IMR-90 (cell line): ENCODE results near the gene C7orf25. TPM values are rescaled to one million over a fixed set of nuclear protein-coding genes. Genes with fewer than 3 reads are reported as not detected.

Source experiments
- ATAC-seq: fragments of 200-7000 bp; cut with Tn5 transposase; 2 replicates; pipeline ENCODE4 v1.9.1; 2020; ENCODE audit warnings: low read depth, mild to moderate bottlenecking, moderate library complexity
- BruUV-seq: library from RNA; stranded (reverse); fragments of 400-500 nt; replicated peaks from 2 replicates; lab custom pipeline; 2021; lab: Mats Ljungman, UMichigan
- CTCF ChIA-PET: fragments of 300-600 bp; formaldehyde crosslinking; extraction: SDS; loops from one replicate; lab custom pipeline; 2021; ENCODE audit warnings: antibody characterized with exemption; lab: Yijun Ruan, JAX
- POLR2A ChIA-PET: fragments of 300-600 bp; sonication (Branson Sonifier 250); formaldehyde crosslinking; loops from one replicate; lab custom pipeline; 2022; ENCODE audit warnings: antibody characterized with exemption; ENCODE audit not compliant: unreplicated experiment; lab: Charles Lee
- DNase-seq: peaks from one replicate; pipeline ENCODE4 v3.0.0; 2013
- H2AFZ ChIP-seq: replicated peaks from 2 replicates; pipeline ENCODE3; 2013; ENCODE audit warnings: low read length, mild to moderate bottlenecking; ENCODE audit not compliant: poor library complexity
- H2AK5ac ChIP-seq: 2 replicates; pipeline ENCODE4 v1.6.1; 2013; ENCODE audit warnings: low read depth, low read length, inconsistent platforms
- H2AK9ac ChIP-seq: replicated peaks from 2 replicates; pipeline ENCODE3; 2013; ENCODE audit warnings: mild to moderate bottlenecking, low read depth, low read length, moderate library complexity; ENCODE audit not compliant: poor library complexity
- H2BK120ac ChIP-seq: 2 replicates; pipeline ENCODE4 v1.6.1; 2013; ENCODE audit warnings: low read depth, low read length, inconsistent platforms
- H2BK15ac ChIP-seq: 3 replicates; pipeline ENCODE4 v1.6.1; 2013; ENCODE audit warnings: low read depth, low read length, inconsistent platforms
- H2BK20ac ChIP-seq: 2 replicates; pipeline ENCODE4 v1.6.1; 2013; ENCODE audit warnings: low read depth, mild to moderate bottlenecking, inconsistent platforms, low read length, moderate library complexity
- H2BK5ac ChIP-seq: 2 replicates; pipeline ENCODE4 v1.6.1; 2013; ENCODE audit warnings: mild to moderate bottlenecking, low read depth, low read length, inconsistent platforms; ENCODE audit not compliant: poor library complexity, severe bottlenecking
- H3K14ac ChIP-seq: replicated peaks from 2 replicates; pipeline ENCODE4 v1.6.1; 2013; ENCODE audit warnings: low read depth, low read length, inconsistent platforms
- H3K18ac ChIP-seq: 2 replicates; pipeline ENCODE4 v1.6.1; 2013; ENCODE audit warnings: low read depth, low read length, control low read depth
- H3K23ac ChIP-seq: 2 replicates; pipeline ENCODE4 v1.6.1; 2013; ENCODE audit warnings: low read depth, low read length, inconsistent platforms
- H3K27ac ChIP-seq: 2 replicates; pipeline ENCODE4 v1.5.1; 2013; ENCODE audit warnings: mild to moderate bottlenecking, control low read depth, low read length; ENCODE audit not compliant: insufficient read depth
- H3K27me3 ChIP-seq: 2 replicates; pipeline ENCODE4 v1.6.1; 2013; ENCODE audit warnings: low read length; ENCODE audit not compliant: control insufficient read depth, insufficient read depth
- H3K36me3 ChIP-seq: 2 replicates; pipeline ENCODE4 v1.6.1; 2013; ENCODE audit warnings: low read length, mixed read lengths; ENCODE audit not compliant: control insufficient read depth, insufficient read depth
- H3K4ac ChIP-seq: 2 replicates; pipeline ENCODE4 v1.6.1; 2013; ENCODE audit warnings: low read depth, low read length, inconsistent platforms
- H3K4me1 ChIP-seq: 2 replicates; pipeline ENCODE4 v1.6.1; 2013; ENCODE audit warnings: low read length, mixed read lengths; ENCODE audit not compliant: control insufficient read depth, insufficient read depth
- H3K4me2 ChIP-seq: 2 replicates; pipeline ENCODE4 v1.6.1; 2013; ENCODE audit warnings: low read depth, mild to moderate bottlenecking, control low read depth, low read length, moderate library complexity
- H3K4me3 ChIP-seq: 2 replicates; pipeline ENCODE4 v1.5.1; 2013; ENCODE audit warnings: low read depth, mild to moderate bottlenecking, control low read depth, low read length, moderate library complexity; ENCODE audit not compliant: insufficient read depth
- H3K56ac ChIP-seq: 2 replicates; pipeline ENCODE4 v1.6.1; 2013; ENCODE audit warnings: low read length, inconsistent platforms; ENCODE audit not compliant: insufficient read depth; ENCODE audit errors: extremely low read depth
- H3K79me1 ChIP-seq, 2 experiments: 2 replicates each; pipeline ENCODE4 v1.6.1; 2013; ENCODE audit warnings: low read length in 2 of 2, inconsistent platforms in 1 of 2, low read depth in 1 of 2
- H3K9ac ChIP-seq: 2 replicates; pipeline ENCODE4 v1.6.1; 2013; ENCODE audit warnings: low read depth, low read length, control low read depth
- H3K9me1 ChIP-seq: 2 replicates; pipeline ENCODE4 v1.6.1; 2013; ENCODE audit warnings: low read length, inconsistent platforms; ENCODE audit not compliant: insufficient read depth
- H3K9me3 ChIP-seq: 2 replicates; pipeline ENCODE4 v1.6.1; 2013; ENCODE audit warnings: low read length; ENCODE audit not compliant: control insufficient read depth, insufficient read depth
- H4K20me1 ChIP-seq: 2 replicates; pipeline ENCODE4 v1.6.1; 2013; ENCODE audit warnings: low read length, inconsistent platforms; ENCODE audit not compliant: insufficient read depth
- H4K5ac ChIP-seq: 2 replicates; pipeline ENCODE4 v1.6.1; 2013; ENCODE audit warnings: mild to moderate bottlenecking, low read depth, low read length, control low read depth
- H4K8ac ChIP-seq, 2 experiments: 2 replicates each; pipeline ENCODE4 v1.6.1; 2013; ENCODE audit warnings: low read depth in 2 of 2, low read length in 2 of 2, control low read depth in 1 of 2, inconsistent platforms in 1 of 2
- H4K91ac ChIP-seq: 2 replicates; pipeline ENCODE4 v1.6.1; 2013; ENCODE audit warnings: low read depth, low read length, inconsistent platforms; ENCODE audit not compliant: insufficient read depth
- BHLHE40 ChIP-seq: fragments of 150-350 bp; IDR thresholded peaks from 2 replicates; pipeline ENCODE4 v1.6.1; 2016; ENCODE audit warnings: mild to moderate bottlenecking, low read depth, low read length
- CEBPB ChIP-seq: IDR thresholded peaks from 2 replicates; pipeline ENCODE4 v1.6.1; 2012; ENCODE audit warnings: low read depth, low read length, improper control_type of control experiment
- CTCF ChIP-seq: conservative IDR thresholded peaks from 2 replicates; pipeline ENCODE4 v1.5.1; 2012; ENCODE audit warnings: mild to moderate bottlenecking, low read depth, low read length, improper control_type of control experiment
- FOS ChIP-seq: fragments of 150-350 bp; IDR thresholded peaks from 2 replicates; pipeline ENCODE4 v1.6.1; 2016; ENCODE audit warnings: low read depth, low read length
- MAFK ChIP-seq: IDR thresholded peaks from 2 replicates; pipeline ENCODE4 v1.6.1; 2012; ENCODE audit warnings: low read depth, low read length, improper control_type of control experiment
- MXI1 ChIP-seq: IDR thresholded peaks from 2 replicates; pipeline ENCODE4 v1.6.1; 2012; ENCODE audit warnings: low read depth, mild to moderate bottlenecking, low read length, moderate library complexity, borderline replicate concordance
- POLR2A ChIP-seq: IDR thresholded peaks from 2 replicates; pipeline ENCODE4 v1.6.1; 2012; ENCODE audit warnings: mild to moderate bottlenecking, low read depth, low read length
- RAD21 ChIP-seq: IDR thresholded peaks from 2 replicates; pipeline ENCODE4 v1.6.1; 2012; ENCODE audit warnings: low read length, improper control_type of control experiment
- RCOR1 ChIP-seq: IDR thresholded peaks from 2 replicates; pipeline ENCODE4 v1.6.1; 2012; ENCODE audit warnings: mild to moderate bottlenecking, low read length, improper control_type of control experiment; ENCODE audit not compliant: insufficient replicate concordance
- RFX5 ChIP-seq: IDR thresholded peaks from 2 replicates; pipeline ENCODE4 v1.8.0; 2012; ENCODE audit warnings: low read depth, mild to moderate bottlenecking, low read length, moderate library complexity
- SMC3 ChIP-seq: fragments of 150-350 bp; IDR thresholded peaks from 2 replicates; pipeline ENCODE4 v1.6.1; 2016; ENCODE audit warnings: low read depth, mild to moderate bottlenecking, antibody characterized with exemption, low read length, moderate library complexity
- WGBS, 2 experiments: methylation state at CpG; one replicate each; pipeline versions ENCODE4 v1.1.5 to v1.1.7; 2013; ENCODE audit warnings: missing lambda C conversion rate in 2 of 2; ENCODE audit not compliant: insufficient read length in 1 of 2; ENCODE audit errors: extremely low coverage in 2 of 2; 5-methylcytosine and 5-hydroxymethylcytosine counted together
- dilution Hi-C: fragments of 300-500 bp; cut with HindIII; formaldehyde crosslinking; loops from one replicate; pipeline ENCODE4 v1.14.3; 2018; ENCODE audit warnings: low sequenced_read_pairs; ENCODE audit not compliant: unreplicated experiment
- in situ Hi-C: fragments of 300-500 bp; cut with MboI; formaldehyde crosslinking; loops from 3 replicates; pipeline ENCODE4 v1.14.3; 2019; ENCODE audit warnings: low sequenced_read_pairs, inconsistent platforms, mixed read lengths
- intact Hi-C: fragments of 100-400 bp; cut with micrococcal nuclease; formaldehyde crosslinking; loops from 2 replicates; pipeline ENCODE4 v1.10.0; 2022
- polyA plus RNA-seq, 3 experiments: library from polyadenylated mRNA; depleted of rRNA; stranded (reverse); fragments of >200 nt; gene quantifications; 2 replicates each; pipeline ENCODE4 v1.2.3, GENCODE V29; 2012; ENCODE audit warnings: low replicate concordance in 1 of 3
- total RNA-seq: library from RNA; depleted of rRNA; stranded (reverse); fragments of >200 nt; gene quantifications from 2 replicates; pipeline ENCODE4 v1.2.3, GENCODE V29; 2012
- TF ChIP-seq, protein P1 (sequence below): fragments of 150-350 bp; IDR thresholded peaks from 2 replicates; pipeline ENCODE4 v1.6.1; 2016; ENCODE audit warnings: low read depth, mild to moderate bottlenecking, low read length, moderate library complexity, borderline replicate concordance
- TF ChIP-seq, protein P2 (sequence below): fragments of 150-350 bp; IDR thresholded peaks from 2 replicates; pipeline ENCODE4 v1.6.1; 2017; ENCODE audit warnings: mild to moderate bottlenecking, antibody characterized with exemption, low read length, low read depth

Gene C7orf25
- total and polyA plus RNA-seq, 2 of the 4 experiments (the other 2 are of a cell fraction), result 4.5 to 6.1 TPM

DNA sequence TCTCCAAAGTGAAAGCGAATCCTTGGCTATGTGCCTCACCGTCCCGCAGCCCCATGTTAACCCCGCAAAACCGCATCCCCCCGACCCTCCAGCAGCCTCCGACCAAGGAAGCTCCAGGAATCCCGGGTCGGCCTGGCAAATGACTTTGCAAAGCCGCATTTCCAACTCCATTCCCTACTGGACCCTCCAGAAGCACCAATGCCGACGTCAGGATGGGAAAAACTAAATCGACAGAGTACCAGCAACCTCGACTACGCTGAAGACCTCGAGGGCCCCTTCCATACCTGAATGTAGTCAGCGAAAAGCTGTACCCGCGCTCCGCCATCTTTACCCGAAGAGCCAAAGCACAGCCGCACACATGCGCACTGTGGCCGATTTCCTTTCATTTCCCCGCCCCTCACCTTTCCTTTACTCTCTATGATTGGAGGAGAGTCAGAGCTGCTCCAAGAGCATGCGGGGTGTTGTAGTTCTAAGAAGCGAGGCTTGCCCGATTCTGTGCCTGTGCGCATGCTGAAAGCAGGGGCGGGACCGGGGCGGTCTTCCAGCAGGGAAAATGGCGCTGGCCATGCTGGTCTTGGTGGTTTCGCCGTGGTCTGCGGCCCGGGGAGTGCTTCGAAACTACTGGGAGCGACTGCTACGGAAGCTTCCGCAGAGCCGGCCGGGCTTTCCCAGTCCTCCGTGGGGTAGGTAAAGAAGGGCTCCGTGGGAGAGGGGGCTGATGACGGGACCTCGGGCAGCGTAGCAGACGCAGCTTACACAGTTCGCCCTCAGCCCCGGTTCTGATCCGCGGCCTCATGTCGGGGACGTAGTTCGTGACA lies 20.2 kb upstream of the C7orf25 start, which contains the start of the genes MRPL32 and PSMA2:
TSS of gene MRPL32 (plus strand) at position 543 of the 818 bp plus-strand sequence. CDS start at position 554, 11 bp downstream.
TSS of gene PSMA2 (minus strand) at position 341 of the 818 bp plus-strand sequence. CDS start at position 325, 16 bp downstream.
- H3K27ac ChIP-seq, result peak within 1 kb of the TSS; percentile 83
- peaks cover 4% of the 10 kb centered on the region; the same call in 1 of the 2 replicates for H3K9me1 ChIP-seq
- dilution Hi-C loops, result loop anchor here (25.0 kb wide), 1 partner anchor 305 kb away; no protein-coding TSS in a partner anchor
- ChIA-PET POLR2A (interaction anchor here (0.6 to 1.0 kb wide), 2 partner anchors 205 to 515 kb away, joined by 3 to 5 read pairs; no protein-coding TSS in a partner anchor), CTCF (interaction anchor here (1.0 to 2.1 kb wide), 4 partner anchors 9 to 991 kb away, joined by 5 to 8 read pairs (median 6); no protein-coding TSS in a partner anchor)
- H3K27me3 ChIP-seq, result no peaks in the 10 kb centered on the region
- no peak within 1 kb of the TSS for H2BK20ac ChIP-seq
- peaks cover 17 to 67% of the 10 kb centered on the region in 2 experiments for H3K79me1 ChIP-seq
- H2AFZ ChIP-seq, result peak within 1 kb of the TSS; percentile 96
- WGBS, 2 experiments, result 0% methylated on average over 17 of the region's 56 CpGs; no CpG with 5 or more reads in 1 of the 2 experiments
- H4K20me1 ChIP-seq, result peaks cover 35% of the 10 kb centered on the region
- H2BK15ac ChIP-seq, result no peak within 1 kb of the TSS
- H3K14ac ChIP-seq, result peak within 1 kb of the TSS; percentile 97
- H2AK5ac ChIP-seq, result peak within 1 kb of the TSS; percentile 53; the same call in 1 of the 2 replicates
- H3K4ac ChIP-seq, result peak within 1 kb of the TSS; percentile 95
- peak within 1 kb of the TSS; percentile 52 for H4K5ac ChIP-seq
- peaks cover 7% of the 10 kb centered on the region for H3K36me3 ChIP-seq
- peak within 1 kb of the TSS; percentile 47 for H3K18ac ChIP-seq
- peak within 1 kb of the TSS; percentile 84 for H2AK9ac ChIP-seq
- H3K4me3 ChIP-seq, result peak within 1 kb of the TSS; percentile 69
- peak within 1 kb of the TSS; percentile 81 to 96 for H4K8ac ChIP-seq
- H3K23ac ChIP-seq, result peak within 1 kb of the TSS; percentile 97
- H3K56ac ChIP-seq, result peak within 1 kb of the TSS; percentile 92
- intact Hi-C loops, result loop anchor here (2.0 to 10.0 kb wide), 3 partner anchors 329 to 770 kb away; partner anchors contain the start of gene STK17A
- in situ Hi-C loops, result loop anchor here (25.0 kb wide), 1 partner anchor 905 kb away; no protein-coding TSS in a partner anchor
- H4K91ac ChIP-seq, result peak within 1 kb of the TSS; percentile 89
- peak within 1 kb of the TSS; percentile 94 for H3K9ac ChIP-seq
- TSS peak; percentile 53 for BruUV-seq
- peak within 1 kb of the TSS; percentile 75; the same call in 1 of the 2 replicates for H2BK120ac ChIP-seq
- DNase-seq (peak; percentile 97), ATAC-seq (peak; percentile 99)
- H3K4me2 ChIP-seq, result peak within 1 kb of the TSS; percentile 99
- H3K4me1 ChIP-seq, result peaks cover 4% of the 10 kb centered on the region
- H2BK5ac ChIP-seq, result peak within 1 kb of the TSS; percentile 67
- no peaks in the 10 kb centered on the region for H3K9me3 ChIP-seq
- peak; percentile 81 for TF ChIP-seq POLR2A
- no peak for TF ChIP-seq BHLHE40
- TF ChIP-seq CEBPB, result no peak
- TF ChIP-seq RCOR1, result no peak
- no peak for TF ChIP-seq CTCF
- TF ChIP-seq FOS, result no peak
- TF ChIP-seq MAFK, result no peak
- TF ChIP-seq, protein P1, sequence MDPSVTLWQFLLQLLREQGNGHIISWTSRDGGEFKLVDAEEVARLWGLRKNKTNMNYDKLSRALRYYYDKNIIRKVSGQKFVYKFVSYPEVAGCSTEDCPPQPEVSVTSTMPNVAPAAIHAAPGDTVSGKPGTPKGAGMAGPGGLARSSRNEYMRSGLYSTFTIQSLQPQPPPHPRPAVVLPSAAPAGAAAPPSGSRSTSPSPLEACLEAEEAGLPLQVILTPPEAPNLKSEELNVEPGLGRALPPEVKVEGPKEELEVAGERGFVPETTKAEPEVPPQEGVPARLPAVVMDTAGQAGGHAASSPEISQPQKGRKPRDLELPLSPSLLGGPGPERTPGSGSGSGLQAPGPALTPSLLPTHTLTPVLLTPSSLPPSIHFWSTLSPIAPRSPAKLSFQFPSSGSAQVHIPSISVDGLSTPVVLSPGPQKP, result no peak
- peak; percentile 99 for TF ChIP-seq MXI1
- no peak for TF ChIP-seq RFX5
- TF ChIP-seq, protein P2, sequence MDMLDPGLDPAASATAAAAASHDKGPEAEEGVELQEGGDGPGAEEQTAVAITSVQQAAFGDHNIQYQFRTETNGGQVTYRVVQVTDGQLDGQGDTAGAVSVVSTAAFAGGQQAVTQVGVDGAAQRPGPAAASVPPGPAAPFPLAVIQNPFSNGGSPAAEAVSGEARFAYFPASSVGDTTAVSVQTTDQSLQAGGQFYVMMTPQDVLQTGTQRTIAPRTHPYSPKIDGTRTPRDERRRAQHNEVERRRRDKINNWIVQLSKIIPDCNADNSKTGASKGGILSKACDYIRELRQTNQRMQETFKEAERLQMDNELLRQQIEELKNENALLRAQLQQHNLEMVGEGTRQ, result no peak
- no peak for TF ChIP-seq SMC3
- TF ChIP-seq RAD21, result no peak
